Coronary artery (tissue), 2 donors: ENCODE data around the gene ZSCAN18.

ENCODE experiments used
- DNase-seq: peaks from one replicate; pipeline ENCODE4 v3.0.0-alpha.2; 2017; ENCODE audit warnings: low spot score
- H3K27ac ChIP-seq, 2 donors: fragments of 200-600 bp; sonication (generic); one replicate each; pipeline ENCODE4 v1.5.1; 2016 to 2019
- H3K4me3 ChIP-seq: fragments of 200-600 bp; sonication (generic); 2 replicates; pipeline ENCODE4 v1.5.1; 2016; ENCODE audit warnings: mild to moderate bottlenecking, moderate library complexity
- TF ChIP-seq, protein P1 (sequence below): fragments of 200-600 bp; sonication (generic); IDR thresholded peaks from one replicate; pipeline ENCODE4 v1.5.1; 2019; ENCODE audit warnings: antibody characterized with exemption

ZSCAN18 gene

DNA sequence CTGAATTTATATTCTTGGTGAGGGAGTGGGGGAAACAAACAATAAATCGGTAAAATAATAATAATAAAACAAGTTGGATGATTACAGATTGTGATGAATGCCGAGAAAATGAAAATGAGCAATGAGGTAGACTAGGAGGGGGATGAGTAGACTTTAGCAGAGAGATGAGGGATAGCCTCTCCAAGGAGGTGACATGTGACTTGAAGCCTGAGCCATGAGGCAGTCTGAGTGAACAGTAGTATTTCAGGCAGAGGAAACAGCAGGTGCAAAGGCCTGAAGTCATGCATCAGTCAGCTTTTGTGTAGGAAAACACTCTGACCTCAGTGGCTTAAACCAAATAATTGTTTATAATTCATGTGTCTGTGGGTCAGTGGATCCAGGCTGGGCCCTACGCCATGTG lies 34.3 kb downstream of the ZSCAN18 start:
- H3K4me3 ChIP-seq: no peak overlapping the region
- TF ChIP-seq, protein P1, sequence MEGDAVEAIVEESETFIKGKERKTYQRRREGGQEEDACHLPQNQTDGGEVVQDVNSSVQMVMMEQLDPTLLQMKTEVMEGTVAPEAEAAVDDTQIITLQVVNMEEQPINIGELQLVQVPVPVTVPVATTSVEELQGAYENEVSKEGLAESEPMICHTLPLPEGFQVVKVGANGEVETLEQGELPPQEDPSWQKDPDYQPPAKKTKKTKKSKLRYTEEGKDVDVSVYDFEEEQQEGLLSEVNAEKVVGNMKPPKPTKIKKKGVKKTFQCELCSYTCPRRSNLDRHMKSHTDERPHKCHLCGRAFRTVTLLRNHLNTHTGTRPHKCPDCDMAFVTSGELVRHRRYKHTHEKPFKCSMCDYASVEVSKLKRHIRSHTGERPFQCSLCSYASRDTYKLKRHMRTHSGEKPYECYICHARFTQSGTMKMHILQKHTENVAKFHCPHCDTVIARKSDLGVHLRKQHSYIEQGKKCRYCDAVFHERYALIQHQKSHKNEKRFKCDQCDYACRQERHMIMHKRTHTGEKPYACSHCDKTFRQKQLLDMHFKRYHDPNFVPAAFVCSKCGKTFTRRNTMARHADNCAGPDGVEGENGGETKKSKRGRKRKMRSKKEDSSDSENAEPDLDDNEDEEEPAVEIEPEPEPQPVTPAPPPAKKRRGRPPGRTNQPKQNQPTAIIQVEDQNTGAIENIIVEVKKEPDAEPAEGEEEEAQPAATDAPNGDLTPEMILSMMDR: no peak
- no peak overlapping the region for H3K27ac ChIP-seq
- DNase-seq: no peak

DNA sequence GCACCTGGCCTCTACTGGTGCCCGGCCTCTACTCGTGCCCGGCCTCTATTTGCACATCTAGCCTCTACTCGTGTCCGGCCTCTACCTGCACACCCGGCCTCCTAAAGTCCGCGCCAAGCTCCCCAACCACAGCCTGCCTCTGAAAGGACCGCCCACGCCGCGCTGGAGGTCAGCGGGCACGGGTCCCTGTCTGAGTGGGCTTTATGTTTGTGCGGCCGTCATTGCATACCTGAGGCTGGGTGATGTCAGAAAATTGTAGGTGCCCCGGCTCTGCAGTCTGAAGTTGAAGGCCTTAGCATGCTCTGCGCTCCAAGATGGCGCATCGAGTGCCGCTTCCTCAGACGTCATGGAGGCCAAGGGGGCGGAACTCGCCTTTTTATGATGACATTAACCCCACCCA lies 37.8 kb downstream of the ZSCAN18 start:
- TF ChIP-seq, protein P1: no peak
- H3K4me3 ChIP-seq: peak overlapping the region; percentile 85
- no peak overlapping the region for H3K27ac ChIP-seq
- DNase-seq: no peak

DNA sequence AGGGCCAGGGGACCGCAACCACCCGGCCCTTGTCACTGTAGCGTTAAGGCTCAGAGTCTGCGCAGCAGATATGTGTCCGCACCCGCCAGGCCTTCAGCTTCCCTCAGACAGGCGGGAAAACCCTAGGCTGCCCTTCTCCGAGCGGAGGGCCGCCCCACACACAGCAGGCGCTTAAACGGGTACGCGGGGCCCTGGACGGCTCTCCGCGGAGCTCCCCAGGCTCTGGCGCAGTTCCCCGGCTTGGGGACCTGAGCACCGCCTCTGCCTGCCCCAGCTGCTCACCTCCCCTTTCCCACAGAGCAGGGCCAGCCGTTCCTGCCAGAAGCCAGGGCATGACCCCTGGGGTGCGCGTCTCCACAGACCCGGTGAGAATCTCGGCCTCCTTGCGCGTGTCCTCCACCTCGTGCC lies 38.4 kb downstream of the ZSCAN18 start:
- DNase-seq: no peak
- H3K27ac ChIP-seq: peak overlapping the region; percentile 79 to 98
- H3K4me3 ChIP-seq: peak overlapping the region; percentile 85
- TF ChIP-seq, protein P1: no peak

DNA sequence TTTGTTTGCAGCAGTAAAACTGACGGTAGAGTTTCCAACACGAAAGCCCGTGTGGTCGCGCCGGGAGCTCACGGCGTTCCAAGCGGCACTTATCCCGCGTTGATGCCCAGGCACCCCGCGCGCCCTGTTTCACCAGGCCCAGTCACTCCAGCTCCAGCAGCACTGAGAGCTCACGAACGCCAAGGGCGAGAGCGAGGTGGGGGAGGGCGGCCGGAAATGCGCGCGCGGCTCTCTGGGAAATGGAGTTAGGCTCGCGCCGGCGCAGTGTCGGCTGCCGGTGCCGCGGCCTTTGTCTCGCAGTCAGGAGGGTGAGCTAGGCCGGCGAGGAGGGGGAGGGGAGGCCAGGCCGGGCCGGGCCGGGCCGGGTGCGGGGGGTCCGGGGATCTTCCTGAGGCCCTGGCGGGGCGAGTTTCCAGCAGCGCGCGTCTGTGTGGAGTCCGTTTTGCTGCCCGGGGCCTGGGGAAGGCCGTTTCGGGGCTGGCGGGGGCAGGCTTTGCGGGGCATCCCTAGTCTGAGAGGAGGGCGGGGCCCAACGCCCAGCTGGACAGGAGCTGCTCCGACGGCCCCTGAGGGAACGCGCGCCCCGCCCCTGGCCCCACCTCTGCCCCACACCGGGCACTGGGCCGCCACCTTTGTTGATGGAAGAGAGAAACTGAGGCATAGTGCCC lies 38.9 kb downstream of the ZSCAN18 start, which contains the start of gene ZNF135:
TSS of gene ZNF135 (plus strand) at position 280 of the 668 bp plus-strand sequence. CDS start 721 bp downstream, outside the sequence.
- peak; percentile 89 for DNase-seq
- TF ChIP-seq, protein P1: no peak
- Histone ChIP-seq H3K27ac (peak within 1 kb of the TSS; percentile 79 to 98), H3K4me3 (peak within 1 kb of the TSS; percentile 85)

DNA sequence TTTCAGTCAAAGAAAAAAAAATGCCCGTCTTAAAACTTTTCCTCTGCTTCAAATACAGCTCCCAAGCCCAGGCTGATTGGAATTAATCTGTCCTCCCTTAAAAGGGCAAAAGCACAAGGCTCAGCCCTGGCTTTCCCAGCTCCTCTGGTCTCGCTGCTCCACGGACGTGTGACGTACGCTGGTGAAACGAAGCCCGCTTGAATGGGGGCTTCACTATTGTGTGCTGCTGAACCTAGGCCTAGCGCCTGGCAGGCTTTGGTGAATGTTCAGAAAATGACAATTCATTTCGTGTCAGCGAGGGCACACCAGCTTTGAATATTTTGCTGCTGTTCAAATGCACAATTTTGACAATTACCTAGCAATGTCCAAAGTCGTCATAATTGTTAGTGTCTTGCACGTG lies 39.6 kb downstream of the ZSCAN18 start:
- TF ChIP-seq, protein P1: no peak
- no peak for DNase-seq
- H3K4me3 ChIP-seq: peak overlapping the region; percentile 85
- peak overlapping the region; percentile 79 to 98 for H3K27ac ChIP-seq

DNA sequence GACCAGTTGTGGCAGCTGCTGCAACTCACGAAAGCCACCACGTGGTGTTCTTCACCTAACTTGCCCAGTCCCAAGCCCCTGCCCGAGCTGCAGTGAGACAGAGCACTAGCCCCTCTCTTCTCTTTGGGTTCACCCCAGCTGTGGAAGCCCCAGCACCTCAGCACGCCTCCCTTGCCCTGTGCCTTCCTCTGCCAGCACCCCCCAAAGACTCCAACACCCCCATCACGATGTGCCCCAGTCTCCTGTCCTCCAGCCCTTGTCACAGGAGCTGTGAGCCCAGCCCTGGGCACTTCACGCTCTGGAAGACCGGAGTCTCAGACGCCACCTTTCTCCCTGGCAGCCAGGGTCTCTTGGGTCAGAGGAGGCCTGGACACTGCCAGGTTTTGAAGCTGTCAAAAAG lies 41.2 kb downstream of the ZSCAN18 start:
- Histone ChIP-seq H3K4me3 (no peak overlapping the region), H3K27ac (no peak overlapping the region)
- TF ChIP-seq, protein P1: no peak
- no peak for DNase-seq

DNA sequence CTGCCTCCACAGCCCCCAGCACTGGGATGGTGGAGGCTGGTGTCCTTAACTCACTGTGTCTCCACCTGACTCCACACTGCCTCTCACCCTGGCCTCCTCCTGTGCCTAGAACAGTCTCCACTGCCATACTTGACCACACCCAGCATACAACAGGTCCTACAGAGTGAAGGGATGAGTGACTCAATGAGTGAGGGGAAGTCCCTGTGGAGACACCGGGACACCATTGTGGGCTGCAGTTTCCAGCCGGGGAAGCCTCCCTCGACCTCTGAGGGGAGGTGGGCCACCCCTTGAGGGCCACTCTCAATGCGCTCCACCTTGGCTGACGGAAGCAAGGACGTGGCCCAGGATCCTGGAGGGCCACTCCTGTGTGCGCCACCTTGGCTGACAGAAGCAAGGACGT lies 41.8 kb downstream of the ZSCAN18 start:
- no peak for DNase-seq
- TF ChIP-seq, protein P1: no peak

More for the DNA sequence above, 41.8 kb downstream of the ZSCAN18 start:
- no peak overlapping the region for H3K27ac ChIP-seq
- no peak overlapping the region for H3K4me3 ChIP-seq
